ENCODE results near the gene TNFRSF17.

DNA sequence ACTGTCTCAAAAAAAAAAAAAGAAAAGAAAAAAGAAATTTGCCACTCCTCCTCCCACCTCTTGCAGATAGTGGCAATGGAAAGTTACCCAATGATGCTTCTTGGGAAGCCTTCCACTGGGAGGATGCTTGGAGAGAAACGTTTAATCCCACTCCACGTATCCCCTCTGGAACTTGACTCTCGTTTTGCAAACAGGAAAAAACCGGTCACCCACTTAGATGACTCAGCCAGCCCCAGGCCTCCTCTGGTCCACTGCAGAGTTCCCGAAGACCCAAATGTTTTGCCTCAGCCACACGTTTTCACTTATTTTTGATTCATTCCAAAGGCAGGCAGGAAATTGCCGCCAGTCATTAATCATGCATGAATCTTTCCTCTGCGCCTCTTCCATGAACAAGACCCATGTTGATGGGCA is 9.3 kb upstream of the TNFRSF17 start:
- TF ChIP-seq, protein P1, sequence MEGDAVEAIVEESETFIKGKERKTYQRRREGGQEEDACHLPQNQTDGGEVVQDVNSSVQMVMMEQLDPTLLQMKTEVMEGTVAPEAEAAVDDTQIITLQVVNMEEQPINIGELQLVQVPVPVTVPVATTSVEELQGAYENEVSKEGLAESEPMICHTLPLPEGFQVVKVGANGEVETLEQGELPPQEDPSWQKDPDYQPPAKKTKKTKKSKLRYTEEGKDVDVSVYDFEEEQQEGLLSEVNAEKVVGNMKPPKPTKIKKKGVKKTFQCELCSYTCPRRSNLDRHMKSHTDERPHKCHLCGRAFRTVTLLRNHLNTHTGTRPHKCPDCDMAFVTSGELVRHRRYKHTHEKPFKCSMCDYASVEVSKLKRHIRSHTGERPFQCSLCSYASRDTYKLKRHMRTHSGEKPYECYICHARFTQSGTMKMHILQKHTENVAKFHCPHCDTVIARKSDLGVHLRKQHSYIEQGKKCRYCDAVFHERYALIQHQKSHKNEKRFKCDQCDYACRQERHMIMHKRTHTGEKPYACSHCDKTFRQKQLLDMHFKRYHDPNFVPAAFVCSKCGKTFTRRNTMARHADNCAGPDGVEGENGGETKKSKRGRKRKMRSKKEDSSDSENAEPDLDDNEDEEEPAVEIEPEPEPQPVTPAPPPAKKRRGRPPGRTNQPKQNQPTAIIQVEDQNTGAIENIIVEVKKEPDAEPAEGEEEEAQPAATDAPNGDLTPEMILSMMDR (conservative IDR thresholded peaks at IDR 0.05) = no peak
- TF ChIP-seq EZH2 (IDR thresholded peaks at IDR 0.05; ENCODE audit: low read depth) = no peak
